NCI-H526 (cell line): ENCODE measurements around the gene MBNL3.
"Not testable (repeated sequence)": the region's sequence is repeated elsewhere in the genome, so short reads cannot be mapped to it uniquely, and the experiment has no call there.

Experiments used
- DNase-seq, 2 experiments: peaks; one replicate each; lab custom pipeline; 2025; lab: John Stamatoyannopoulos, UW

MBNL3 gene

DNA sequence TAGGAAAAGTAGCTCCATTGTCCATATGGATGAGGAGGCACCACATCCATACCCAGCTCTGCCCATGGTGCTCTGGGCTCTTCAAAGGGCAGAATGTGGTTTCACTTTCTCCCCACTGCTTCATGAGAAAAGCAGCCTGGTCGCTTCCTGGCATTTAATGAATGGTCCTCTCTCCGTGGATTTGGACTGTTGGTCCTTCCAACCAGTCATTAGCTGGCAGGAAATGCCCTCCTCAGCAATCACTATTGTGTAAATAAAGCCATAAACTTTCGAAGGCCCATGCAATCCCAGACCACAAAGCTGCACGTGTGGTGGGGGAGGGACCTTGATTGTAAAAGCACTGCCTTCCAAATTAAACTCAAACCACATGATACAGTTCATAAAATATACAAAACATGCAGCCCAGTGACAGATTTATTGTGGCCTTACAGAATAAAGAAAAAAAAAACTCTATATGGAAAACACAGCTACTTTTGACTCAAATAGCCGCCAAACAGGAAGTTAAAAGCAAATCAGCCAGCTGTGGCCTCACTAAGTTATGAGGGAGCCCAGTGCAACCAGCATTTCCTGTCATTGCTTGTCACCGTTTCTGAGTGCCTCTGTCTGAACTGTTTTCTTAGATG lies 8.1 kb downstream of the MBNL3 start:
- DNase-seq, result peak; percentile 71 to 76

DNA sequence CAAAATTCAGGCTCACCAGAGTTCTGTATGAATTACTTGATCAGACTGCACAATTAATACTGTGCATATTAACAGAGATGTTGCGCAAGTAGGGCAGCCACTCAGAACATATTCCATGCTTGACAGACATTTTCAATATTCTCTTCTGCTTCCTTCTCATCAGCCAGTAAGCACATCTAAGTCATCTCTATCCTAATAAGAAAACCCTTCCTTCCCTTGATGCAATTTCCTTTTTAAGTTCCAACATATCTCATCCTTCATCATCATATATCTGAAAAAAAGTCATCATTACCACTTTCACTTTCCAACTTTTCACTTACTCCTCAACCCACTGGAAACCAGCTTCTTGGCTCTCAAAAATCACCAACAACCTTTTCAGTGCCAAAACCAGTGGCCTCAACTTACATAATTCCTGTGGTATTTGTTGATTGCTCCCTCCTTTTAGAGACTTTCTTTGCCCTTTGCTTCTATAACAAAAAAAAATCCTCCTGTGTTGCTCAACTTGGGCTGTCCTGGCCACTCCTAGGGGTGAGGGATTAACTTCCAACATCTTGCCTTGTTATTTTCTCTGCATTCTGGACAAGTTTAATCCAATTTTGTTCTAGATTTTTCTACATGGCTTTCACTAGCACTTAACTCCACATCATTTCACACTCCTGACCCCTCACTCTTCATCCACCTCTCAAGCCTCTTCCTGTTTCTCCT lies 14.1 kb downstream of the MBNL3 start:
- no peak for DNase-seq

DNA sequence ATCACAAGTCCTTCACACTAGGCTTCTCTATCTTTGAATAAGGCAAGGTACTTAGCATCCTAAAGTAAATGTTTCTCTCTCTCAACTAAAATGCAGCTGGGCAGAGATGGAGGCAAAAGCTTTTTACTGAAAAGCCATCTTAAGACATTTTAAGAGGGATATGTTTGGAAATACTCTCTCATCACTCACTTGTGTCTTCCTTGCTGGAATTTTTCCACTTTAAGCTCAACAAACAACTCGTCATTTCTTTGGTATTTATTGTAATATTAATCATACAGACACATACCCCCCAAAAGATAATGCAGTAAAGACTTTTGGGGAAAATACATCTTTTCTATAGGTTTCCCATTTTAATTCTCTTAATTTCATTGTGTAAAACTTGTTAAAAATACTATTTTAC lies 16.4 kb downstream of the MBNL3 start:
- no peak for DNase-seq

DNA sequence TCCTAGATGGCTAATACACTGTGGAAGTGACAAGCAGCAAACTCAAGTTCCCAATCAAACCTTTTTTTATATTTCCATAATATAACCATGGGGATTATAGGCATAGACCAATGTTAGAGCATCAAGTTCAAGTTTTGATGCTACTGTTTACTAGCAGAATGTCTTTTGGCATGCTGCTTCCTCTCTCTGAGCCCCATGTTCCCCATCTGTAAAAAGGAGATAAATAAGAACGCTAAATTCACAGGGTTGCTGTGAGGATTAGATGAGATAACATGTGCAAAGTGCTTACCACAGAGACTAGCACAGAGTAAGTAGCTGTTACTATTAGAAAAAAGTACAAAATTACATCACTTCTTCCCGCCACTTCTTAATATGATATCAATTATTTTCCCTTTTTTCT lies 18.0 kb downstream of the MBNL3 start:
- DNase-seq, result no peak

DNA sequence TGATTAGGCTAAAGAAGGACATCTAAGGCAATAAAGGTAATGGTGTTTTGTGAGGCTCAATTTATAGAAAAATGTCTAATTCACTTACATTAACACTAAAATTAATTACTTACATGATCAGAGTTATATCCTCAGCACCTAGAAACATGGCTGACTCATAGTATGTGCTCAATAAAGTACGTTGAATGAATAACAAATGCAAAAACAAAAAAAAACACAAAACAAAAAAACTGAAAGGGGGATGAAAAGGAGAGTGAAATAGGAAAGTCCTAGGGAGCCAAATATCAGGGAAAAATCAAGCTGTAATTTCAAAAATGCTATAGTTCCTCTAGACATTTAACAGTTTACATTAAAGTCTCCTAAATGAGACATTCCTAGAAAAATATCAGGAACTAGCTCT lies 18.7 kb downstream of the MBNL3 start:
- DNase-seq, result no peak

DNA sequence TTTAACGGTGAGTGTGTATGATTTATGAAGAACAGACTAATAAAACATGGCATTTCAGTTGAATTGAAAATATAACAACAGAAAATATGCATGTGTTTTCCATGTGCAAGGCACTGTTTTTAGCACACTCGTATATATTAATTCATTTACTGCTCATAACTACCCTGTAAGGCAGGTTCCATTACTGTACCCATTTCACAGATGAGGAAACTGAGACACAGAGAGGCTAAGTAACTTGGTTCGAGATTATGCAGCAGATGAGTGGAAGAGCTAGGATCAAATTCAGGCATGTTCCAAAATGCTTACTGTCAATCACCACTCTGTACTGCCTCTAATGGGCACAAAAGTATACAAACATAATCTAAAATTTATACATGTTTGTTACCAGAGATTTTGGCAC lies 20.4 kb downstream of the MBNL3 start:
- DNase-seq, result no peak

DNA sequence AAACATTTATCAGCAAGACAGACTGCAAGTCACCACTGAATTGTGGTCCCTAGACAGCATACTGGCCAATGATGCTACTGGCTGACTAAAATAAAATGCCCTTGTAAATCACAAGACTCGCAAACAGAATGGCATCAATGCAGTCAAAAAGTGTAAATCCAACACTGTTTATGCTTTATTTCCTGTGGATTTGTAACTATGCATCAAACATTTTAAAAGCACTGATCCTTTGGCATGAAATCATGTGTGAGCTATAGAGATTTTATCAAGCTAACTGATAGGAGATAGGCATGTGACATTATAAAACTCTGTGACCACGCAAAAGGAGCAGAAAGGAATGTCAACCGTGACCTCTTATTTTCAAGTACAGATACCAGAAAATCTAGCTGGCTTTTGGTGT lies 20.8 kb downstream of the MBNL3 start:
- DNase-seq, result no peak

DNA sequence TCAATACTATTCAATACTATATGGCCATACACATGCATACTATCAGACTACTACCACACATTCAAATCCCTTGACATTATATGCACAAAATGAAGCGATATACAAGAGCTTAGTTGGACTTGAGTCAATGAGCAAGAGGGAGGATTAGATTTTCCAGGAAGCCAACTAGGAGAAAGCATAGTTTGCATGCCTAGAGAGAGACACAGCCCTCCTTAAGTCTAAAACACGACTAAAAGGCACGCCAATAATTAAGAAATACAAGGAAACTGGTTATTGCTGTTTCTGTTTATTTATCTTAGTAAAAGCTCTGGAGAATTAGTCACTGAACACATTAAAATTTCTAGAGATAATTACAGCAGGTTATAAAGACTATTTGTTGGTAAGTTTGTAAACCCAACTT lies 21.8 kb downstream of the MBNL3 start:
- no peak for DNase-seq

DNA sequence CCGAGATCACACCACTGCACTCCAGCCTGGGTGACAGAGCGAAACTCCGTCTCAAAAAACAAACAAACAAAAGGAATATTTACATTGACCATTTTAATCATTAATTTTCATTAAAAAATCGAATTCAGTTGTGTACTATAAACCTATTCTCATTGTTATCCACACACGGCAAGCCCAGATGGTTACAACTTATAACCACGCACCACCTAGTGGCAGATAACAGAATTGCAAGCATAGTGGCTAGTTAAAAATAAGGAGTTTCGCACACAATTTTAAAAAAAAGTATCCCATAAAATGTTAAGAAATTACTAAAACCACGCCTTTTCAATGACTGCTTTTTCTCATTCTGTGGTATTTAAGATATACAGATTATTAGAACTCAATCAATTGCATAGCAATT lies 25.4 kb downstream of the MBNL3 start:
- DNase-seq, result peak in 1 of 2 experiments; percentile 55

DNA sequence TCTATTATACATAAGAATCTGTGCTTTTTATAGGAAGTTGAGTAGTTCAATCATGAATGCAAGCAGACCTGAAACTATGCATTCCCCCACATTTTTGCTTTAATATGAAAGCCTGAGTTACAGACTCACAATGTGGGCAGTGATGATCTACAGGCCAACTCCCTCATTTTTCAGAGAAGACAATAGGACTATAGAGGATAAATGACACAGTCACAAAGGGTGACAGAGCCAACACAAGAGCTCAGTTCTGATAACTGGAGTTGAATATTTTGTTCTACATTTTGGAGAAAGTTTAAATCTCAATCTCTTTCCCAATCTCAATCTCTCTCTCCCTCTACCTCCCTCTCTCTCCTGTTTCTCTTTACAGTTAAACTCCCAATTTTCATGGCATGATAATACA lies 27.0 kb downstream of the MBNL3 start:
- no peak for DNase-seq

DNA sequence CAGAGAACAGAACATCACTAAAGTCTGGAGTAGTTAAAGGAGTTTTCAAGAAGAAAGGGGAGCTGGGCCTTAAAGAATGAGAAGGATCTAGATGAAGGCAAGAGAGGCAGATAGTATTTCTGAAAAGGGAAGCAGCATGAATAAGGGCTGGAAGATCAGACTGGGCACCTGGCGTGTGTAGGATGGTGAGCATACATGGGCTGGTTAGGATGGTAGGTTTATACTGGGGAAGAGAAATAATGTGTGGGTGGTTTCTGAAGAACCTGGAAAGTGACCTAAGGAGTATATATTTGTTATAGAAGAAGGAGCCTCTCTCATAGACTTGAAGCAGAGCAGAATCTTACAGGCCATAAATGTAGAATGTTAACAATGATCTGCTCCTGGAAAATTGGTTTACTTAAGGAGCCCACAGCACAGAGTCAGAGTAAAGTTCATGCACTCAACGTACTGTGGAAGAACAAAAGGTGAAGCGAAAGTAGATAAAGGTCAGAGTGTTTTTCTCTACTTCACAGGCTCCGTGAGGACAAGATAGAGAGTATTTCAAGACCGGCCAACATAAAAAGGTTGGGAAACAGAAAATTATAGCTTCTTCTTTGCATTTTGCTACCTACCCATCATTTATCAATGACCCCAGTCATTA lies 35.8 kb downstream of the MBNL3 start:
- DNase-seq, result no peak

DNA sequence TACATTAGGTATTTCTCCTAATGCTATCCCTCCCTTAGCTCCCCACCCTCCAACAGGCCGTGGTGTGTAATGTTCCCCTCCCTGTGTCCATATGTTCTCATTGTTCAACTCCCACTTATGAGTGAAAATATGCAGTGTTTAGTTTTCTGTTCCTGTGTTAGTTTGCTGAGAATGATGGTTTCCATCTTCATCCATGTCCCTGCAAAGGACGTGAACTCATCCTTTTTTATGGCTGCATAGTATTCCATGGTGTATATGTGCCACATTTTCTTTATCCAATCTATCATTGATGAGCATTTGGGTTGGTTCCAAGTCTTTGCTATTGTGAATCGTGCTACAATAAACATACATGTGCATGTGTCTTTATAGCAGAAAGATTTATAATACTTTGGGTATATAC lies 42.9 kb downstream of the MBNL3 start:
- not testable (repeated sequence) for DNase-seq

DNA sequence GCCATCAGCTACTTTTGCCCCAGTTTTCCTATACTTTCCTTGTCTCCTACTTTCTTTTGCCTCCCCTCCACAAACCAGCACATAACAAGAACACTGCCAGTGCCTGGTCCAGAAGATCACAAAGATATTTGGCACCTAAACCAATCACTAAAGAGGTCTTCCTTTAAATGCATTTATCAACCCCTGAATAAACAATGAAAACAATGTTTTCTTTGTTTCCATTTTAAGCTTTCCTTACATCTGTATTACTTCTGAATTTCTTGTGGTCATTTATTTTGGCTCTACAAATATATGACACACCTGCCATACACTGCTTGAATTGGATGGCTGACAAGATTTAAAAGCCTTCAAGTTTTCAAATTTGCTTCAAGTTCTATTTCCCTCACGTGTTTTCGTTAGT lies 43.9 kb downstream of the MBNL3 start:
- DNase-seq, result no peak

DNA sequence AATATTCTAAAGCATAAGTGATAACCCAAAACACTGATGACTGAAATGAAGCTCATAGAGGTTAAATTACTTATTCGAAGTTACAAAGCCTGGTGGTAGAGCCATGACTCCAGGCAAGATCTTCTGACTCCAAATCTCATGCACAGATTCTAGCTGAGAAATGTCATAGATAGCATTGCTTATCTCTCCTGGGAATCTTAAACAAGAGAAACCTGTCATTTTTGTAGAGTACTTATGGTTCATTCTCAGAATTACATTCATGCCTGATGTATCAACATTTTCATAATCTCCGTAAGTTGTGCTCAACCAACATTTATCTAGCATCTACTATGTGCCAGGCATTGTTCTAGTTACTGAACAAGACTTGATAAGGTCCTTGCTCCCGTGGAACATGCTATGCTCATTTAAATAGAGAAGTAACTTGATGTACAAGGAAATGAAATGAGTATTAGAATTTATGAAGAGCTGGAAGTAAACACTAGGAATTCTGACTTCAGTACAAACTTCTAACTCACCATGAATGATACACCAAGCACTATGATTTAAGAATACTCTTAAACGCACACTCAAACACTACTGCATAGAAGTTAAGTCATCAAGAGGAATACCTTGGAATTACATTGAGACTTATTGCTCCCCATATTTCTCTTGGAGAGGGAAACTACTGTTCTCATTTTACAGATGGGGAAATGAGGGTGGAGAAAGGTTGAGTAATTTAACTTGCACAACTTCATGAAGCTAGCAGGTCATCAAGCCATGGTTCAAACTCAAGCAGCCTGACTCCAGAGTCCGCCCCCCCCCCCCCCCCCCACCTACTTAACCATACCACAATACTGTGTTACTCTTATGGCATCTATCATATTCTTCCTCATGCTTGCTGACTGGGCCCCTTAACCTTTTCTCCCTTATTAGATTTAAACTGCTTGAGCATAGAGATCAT lies 45.4 kb downstream of the MBNL3 start:
- DNase-seq, result no peak

DNA sequence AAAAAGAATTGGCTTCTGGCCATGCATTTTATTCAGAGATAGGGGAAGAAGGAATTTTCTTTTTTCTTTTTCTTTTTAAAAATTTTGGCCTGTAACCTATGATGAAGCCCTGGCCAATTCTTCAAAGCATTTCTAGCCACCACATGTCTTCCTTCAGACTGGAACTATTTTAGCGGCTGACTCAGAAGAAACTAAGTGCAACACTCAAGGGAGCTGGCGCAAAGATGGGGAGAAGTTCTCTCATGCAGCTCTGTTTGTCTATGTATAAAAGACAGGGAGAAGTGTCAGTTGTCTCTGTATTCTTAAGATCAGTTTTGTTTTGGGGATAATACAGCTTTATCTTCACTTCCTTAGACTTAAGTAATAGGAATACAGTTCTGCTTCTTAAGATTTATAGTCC lies 46.1 kb downstream of the MBNL3 start:
- DNase-seq, result no peak

DNA sequence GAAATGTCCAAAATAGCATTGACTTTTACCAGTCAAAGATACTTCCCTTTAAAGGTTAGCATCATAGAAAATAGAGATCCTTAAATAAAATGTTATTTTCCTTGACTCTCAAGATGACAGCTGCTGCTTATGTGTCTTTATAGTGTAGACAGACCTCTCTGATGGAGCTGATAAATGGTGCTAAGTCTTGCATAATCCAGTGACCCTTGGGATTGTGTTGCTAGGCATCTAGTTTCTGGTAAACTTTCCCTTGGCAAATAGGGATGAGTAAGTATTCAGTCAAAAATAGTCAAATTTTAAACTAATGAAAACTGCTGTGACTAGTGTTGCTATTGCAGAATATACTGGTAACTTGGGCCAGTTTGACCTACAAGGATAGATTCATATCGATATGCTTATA lies 53.6 kb downstream of the MBNL3 start:
- no peak for DNase-seq

DNA sequence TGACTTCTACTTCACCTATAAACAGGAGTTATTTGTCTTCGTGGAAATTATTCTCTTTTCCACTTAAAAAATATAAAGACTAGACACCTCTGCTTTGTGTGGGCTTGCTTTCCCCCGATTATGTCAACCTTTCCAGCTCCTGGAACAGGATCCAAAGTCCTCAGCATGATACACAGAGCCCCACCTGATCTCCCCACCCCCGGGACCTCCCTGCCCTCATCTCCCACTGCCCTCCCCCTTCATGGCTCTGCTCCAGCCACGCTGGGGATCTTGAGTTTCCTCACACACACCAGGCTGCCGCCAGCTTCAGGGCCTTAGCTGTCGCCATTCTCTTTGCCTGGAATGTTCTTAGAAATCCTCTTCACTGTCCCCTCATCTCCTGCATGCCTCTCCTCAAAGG lies 55.3 kb downstream of the MBNL3 start:
- DNase-seq, result no peak

DNA sequence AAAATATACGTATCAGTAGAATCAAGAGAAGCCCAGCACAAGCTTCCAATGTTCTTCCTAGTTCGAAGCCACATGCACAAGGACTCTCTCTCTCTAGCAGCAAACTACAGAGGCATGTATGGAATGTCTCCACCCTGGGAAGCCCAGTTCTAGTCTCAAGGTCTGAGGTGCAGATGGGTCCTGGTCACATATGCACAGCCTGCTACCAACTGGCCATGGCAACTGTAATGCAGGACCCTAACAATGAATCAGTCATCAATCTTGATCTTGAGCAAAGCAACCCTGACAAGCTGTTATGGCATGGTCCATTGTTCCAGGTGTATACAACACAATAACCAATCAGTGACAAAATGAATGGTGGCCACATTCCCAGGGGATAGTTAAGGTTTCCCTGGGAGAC lies 55.8 kb downstream of the MBNL3 start:
- DNase-seq, result no peak

DNA sequence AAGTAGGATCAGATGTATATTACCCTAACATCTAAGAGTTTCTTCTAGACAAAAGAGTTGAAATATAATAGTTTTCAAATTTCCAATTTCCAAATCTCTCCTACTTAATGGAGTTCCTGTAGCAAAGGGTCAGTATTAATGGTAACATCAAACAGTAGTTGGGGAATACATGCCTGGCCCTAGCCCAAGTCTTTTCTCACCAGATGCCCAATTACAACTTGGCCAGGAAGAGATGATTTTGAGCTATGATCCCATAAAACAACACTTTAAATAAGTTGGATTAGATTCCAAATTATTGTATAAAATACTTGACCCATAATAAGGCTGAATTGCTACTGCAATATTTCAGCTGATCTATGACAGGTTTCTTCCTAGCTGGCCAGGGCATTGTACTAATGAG lies 59.9 kb downstream of the MBNL3 start:
- DNase-seq, result no peak

DNA sequence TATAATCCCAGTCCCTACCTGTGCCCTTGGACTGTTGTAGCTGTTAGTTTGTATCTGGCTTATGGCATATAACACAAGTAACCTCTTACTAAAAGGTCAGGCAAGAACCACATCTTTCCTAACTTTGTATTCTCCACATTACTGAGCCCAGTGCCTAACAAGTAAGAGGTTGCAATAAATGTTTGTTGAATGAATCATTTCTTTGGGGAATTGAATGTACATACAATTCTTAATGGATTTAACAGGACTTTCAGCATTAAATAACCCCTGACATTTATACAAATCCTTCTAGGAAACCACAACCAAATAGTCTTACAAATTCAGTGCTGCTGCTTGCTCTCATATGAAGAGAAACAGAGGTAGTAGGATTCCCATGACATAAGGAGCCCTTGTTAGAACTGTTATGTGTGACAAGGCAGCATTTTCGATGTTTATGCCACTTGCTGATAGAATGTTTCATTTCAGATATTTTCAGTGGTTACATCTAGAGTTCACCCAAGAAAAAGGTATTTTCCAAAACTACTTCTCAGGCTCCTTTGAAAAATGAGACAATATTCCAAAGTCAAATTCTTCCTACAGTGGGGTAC lies 62.0 kb downstream of the MBNL3 start:
- DNase-seq, result no peak

DNA sequence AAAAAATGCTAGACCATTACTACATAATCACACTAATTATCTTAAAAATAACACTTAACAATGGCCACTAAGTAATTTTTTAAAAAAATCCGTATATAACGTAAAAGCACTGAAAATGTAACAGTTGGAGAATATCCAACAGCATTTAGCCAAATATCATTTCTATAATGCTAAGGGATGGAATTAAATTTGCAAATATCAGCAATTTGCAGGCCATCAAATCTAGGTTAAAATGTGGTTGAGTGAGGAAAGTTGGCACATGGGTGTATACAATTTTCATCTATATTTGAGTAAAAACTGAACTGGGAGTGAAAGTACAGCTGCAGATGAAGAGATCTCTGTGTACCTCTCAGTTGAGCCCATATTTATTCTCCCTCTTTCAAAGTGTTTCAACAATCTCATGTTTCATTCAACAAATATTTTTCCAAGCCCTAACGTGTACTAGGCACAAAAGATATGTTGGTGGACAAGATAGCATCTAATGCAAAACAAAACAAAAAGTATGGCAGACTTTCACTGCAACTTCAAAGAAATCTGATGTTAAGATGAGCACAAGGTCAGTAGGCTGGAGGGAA lies 63.0 kb downstream of the MBNL3 start:
- DNase-seq, result no peak

DNA sequence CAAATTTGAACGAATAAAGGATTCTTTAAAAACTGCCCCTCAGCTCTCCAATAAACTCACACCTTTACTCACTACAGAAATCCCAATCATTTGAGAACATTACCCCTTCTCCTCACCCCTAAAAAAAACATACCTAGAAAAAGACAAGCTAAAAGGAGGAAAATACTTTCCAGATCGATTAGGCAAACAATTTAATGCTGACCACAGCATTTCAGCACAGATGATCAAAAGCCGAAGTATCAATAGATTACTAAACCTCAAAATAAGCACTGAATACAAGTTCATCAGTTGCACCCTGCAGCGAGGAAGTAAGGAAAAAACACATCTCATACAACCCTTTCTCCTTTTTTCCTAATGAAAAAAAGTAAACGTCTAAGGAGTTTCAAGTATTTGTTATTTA lies 65.5 kb downstream of the MBNL3 start:
- DNase-seq, result no peak
